GM21515 (cell line): ENCODE data around the gene CDC5L.

Experiments used
- ATAC-seq: cut with Tn5 transposase; IDR thresholded peaks from one replicate; pipeline ENCODE4 v1.9.1; 2021; ENCODE audit not compliant: unreplicated experiment

CDC5L gene

GRCh38 chr6:44495036-44495901, 107.8 kb downstream of the CDC5L start:
- ATAC-seq, result no peak

- no peak for ATAC-seq
These were observed 109.3 kb downstream of the CDC5L start for GRCh38 chr6:44496665-44497369.

DNA sequence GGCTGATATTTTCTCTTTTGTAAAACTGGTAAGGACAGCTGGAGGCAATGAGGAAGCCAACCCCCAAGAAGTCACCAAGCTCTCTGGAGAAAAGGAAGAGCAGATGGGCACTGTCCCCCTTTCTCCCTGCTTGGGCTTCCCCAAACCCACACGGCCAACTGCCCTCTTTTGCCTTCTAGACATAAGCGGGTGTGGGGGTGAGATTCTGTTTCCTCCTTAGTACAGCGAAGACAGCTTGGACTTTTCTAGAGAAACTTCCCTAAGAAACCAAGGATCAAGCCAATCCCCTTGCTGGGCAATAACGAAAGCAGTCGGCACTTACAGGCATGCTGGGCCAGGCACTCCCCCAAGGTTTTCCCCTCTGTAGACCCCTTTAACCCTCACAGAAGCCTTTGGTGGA, 110.3 kb downstream of the CDC5L start:
- no peak for ATAC-seq

DNA sequence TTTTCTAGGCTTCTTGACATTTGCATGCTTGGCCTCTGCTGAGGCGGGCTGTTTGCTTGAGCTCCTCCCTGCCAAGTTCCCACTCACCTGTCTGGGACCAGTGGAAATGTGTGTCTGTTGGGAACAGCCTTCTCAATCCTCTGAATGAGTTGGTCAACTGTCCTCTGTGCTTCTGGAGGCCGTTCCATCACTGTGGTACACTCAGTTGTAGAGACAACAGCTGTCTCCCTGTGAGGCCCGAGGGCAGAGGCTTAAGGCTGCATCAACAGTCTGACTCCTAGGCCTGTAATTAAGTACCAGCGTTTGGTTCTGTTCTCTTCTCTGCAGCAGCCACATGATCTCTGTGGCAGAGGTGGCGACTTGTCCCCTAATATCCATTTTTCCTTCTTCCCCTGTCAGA, 110.9 kb downstream of the CDC5L start:
- ATAC-seq, result no peak

- no peak for ATAC-seq
These were observed 112.1 kb downstream of the CDC5L start for GRCh38 chr6:44499609-44500008.
